CD14-positive monocyte (primary cell): ENCODE data around the gene CCBE1. TPM values are rescaled to one million over a fixed set of nuclear protein-coding genes. Genes with fewer than 3 reads are reported as not detected.

Source experiments
- DNase-seq, 3 donors: peaks; one replicate each; pipeline ENCODE4 v3.0.0-alpha.2; 2011 to 2022
- H2AFZ ChIP-seq: 2 replicates; pipeline ENCODE4 v1.6.0; 2012; ENCODE audit warnings: mild to moderate bottlenecking, low read depth, low read length, inconsistent platforms; ENCODE audit not compliant: insufficient read depth, poor library complexity, severe bottlenecking
- H3K27ac ChIP-seq, 2 donors: 1 replicate in 1 of 2; 2 replicates in 1 of 2; pipeline ENCODE4 v1.5.1; 2012 to 2013; ENCODE audit warnings: low read length in 2 of 2, control low read depth in 1 of 2, inconsistent platforms in 1 of 2, low read depth in 1 of 2, mild to moderate bottlenecking in 1 of 2
- H3K27me3 ChIP-seq, 2 donors: one replicate each; pipeline versions ENCODE4 v1.6.0 to v1.6.1; 2011 to 2013; ENCODE audit warnings: low read length in 2 of 2; ENCODE audit not compliant: control insufficient read depth in 2 of 2, insufficient read depth in 2 of 2
- H3K36me3 ChIP-seq, 2 donors: replicated peaks in 1 of 2; 1 replicate in 1 of 2; 2 replicates in 1 of 2; pipeline versions ENCODE4 v1.5.1 to v1.6.1; 2012 to 2013; ENCODE audit warnings: low read length in 2 of 2, control low read depth in 1 of 2, inconsistent platforms in 1 of 2, mild to moderate bottlenecking in 1 of 2; ENCODE audit not compliant: insufficient read depth in 2 of 2, control insufficient read depth in 1 of 2
- H3K4me1 ChIP-seq, 2 donors: 1 replicate in 1 of 2; 2 replicates in 1 of 2; pipeline versions ENCODE4 v1.5.1 to v1.6.1; 2012 to 2013; ENCODE audit warnings: low read length in 2 of 2, control low read depth in 1 of 2, inconsistent platforms in 1 of 2, mild to moderate bottlenecking in 1 of 2, moderate library complexity in 1 of 2; ENCODE audit not compliant: insufficient read depth in 2 of 2, control insufficient read depth in 1 of 2
- H3K4me2 ChIP-seq: replicated peaks from 2 replicates; pipeline ENCODE3; 2012; ENCODE audit warnings: low read length, moderate library complexity, mild to moderate bottlenecking; ENCODE audit not compliant: poor library complexity, severe bottlenecking; ENCODE audit errors: extremely low read depth
- H3K4me3 ChIP-seq, 3 experiments: fragments of 200-600 bp in 1 of 3; sonication (generic) in 1 of 3; replicated peaks in 1 of 3; 1 replicate in 2 of 3; 2 replicates in 1 of 3; pipeline ENCODE4 v1.5.1; 2011 to 2013; ENCODE audit warnings: low read length in 3 of 3, mild to moderate bottlenecking in 3 of 3, control low read depth in 2 of 3, low read depth in 2 of 3, inconsistent platforms in 1 of 3, moderate library complexity in 1 of 3
- H3K79me2 ChIP-seq: 2 replicates; pipeline ENCODE4 v1.6.0; 2012; ENCODE audit warnings: mild to moderate bottlenecking, control low read depth, inconsistent platforms, low read length, moderate library complexity; ENCODE audit not compliant: insufficient read depth
- H3K9ac ChIP-seq: 2 replicates; pipeline ENCODE4 v1.6.0; 2017; ENCODE audit warnings: low read length, mild to moderate bottlenecking; ENCODE audit not compliant: insufficient read depth, poor library complexity, severe bottlenecking
- H3K9me3 ChIP-seq, 2 donors: replicated peaks in 1 of 2; 1 replicate in 1 of 2; 2 replicates in 1 of 2; pipeline versions ENCODE4 v1.5.1 to v1.6.1; 2012 to 2013; ENCODE audit warnings: low read length in 2 of 2, control low read depth in 1 of 2; ENCODE audit not compliant: control insufficient read depth in 1 of 2, insufficient read depth in 1 of 2
- H4K20me1 ChIP-seq: 2 replicates; pipeline ENCODE4 v1.6.0; 2012; ENCODE audit warnings: mild to moderate bottlenecking, low read length, control low read depth, moderate library complexity; ENCODE audit not compliant: insufficient read depth
- H3K27ac Mint-ChIP-seq, 7 donors: one replicate each; pipeline ENCODE4 v1.8.0; 2020; ENCODE audit warnings: mild to moderate bottlenecking in 7 of 7, mixed read lengths in 7 of 7, moderate library complexity in 6 of 7, inconsistent platforms in 2 of 7
- H3K27me3 Mint-ChIP-seq, 3 donors: one replicate each; pipeline ENCODE4 v1.8.0; 2021 to 2022; ENCODE audit warnings: low read depth in 3 of 3, mild to moderate bottlenecking in 3 of 3, mixed read lengths in 3 of 3, moderate library complexity in 3 of 3, inconsistent platforms in 1 of 3
- H3K36me3 Mint-ChIP-seq, 2 donors: one replicate each; pipeline ENCODE4 v1.8.0; 2020; ENCODE audit warnings: mixed read lengths in 2 of 2, inconsistent platforms in 1 of 2, mild to moderate bottlenecking in 1 of 2
- H3K4me1 Mint-ChIP-seq: one replicate; pipeline ENCODE4 v1.8.0; 2020; ENCODE audit warnings: mild to moderate bottlenecking, mixed read lengths
- H3K4me3 Mint-ChIP-seq, 2 donors: one replicate each; pipeline ENCODE4 v1.8.0; 2020; ENCODE audit warnings: mild to moderate bottlenecking in 2 of 2, mixed read lengths in 2 of 2, moderate library complexity in 1 of 2
- H3K9me3 Mint-ChIP-seq, 7 donors: one replicate each; pipeline ENCODE4 v1.8.0; 2020 to 2022; ENCODE audit warnings: mixed read lengths in 7 of 7, mild to moderate bottlenecking in 6 of 7, moderate library complexity in 6 of 7, inconsistent platforms in 2 of 7
- CTCF ChIP-seq: fragments of 200-600 bp; IDR thresholded peaks from one replicate; pipeline ENCODE4 v1.8.0; 2022; ENCODE audit warnings: antibody characterized with exemption, mild to moderate bottlenecking
- WGBS: methylation state at CpG from one replicate; pipeline ENCODE4 v1.1.5; 2013; ENCODE audit warnings: missing lambda C conversion rate; ENCODE audit not compliant: insufficient coverage; 5-methylcytosine and 5-hydroxymethylcytosine counted together
- intact Hi-C, 2 donors: fragments of 100-400 bp; cut with micrococcal nuclease; formaldehyde crosslinking; loops; one replicate each; pipeline versions ENCODE4 v1.15.0 to v1.15.1; 2023
- polyA plus RNA-seq, 3 donors: library from polyadenylated mRNA; depleted of rRNA in 1 of 3; unstranded in 2 of 3; stranded (reverse) in 1 of 3; fragments of 300-500 nt in 2 of 3; fragments of >200 nt in 1 of 3; fragmentation: Illumina TruSeq in 2 of 3; gene quantifications; 1 replicate in 2 of 3; 2 replicates in 1 of 3; pipeline ENCODE4 v1.2.3, GENCODE V29; 2012 to 2021

Gene CCBE1
- polyA plus RNA-seq, 3 donors: not detected

GRCh38 chr18:59725142-59725541 is 27.9 kb upstream of the CCBE1 start:
- Mint-ChIP-seq H3K4me3 (no peak overlapping the region), H3K27me3 (peaks cover 1 to 7% (median 4%) of the 10 kb centered on the region in 3 donors), H3K27ac (no peak overlapping the region), H3K36me3 (no peaks in the 10 kb centered on the region), H3K9me3 (peaks cover 0 to 4% (median 2%) of the 10 kb centered on the region in 7 donors), H3K4me1 (no peaks in the 10 kb centered on the region)
- Histone ChIP-seq H3K9ac (no peak overlapping the region), H3K36me3 (no peaks in the 10 kb centered on the region), H2AFZ (no peak overlapping the region), H3K9me3 (no peaks in the 10 kb centered on the region), H3K27ac (no peak overlapping the region), H4K20me1 (no peaks in the 10 kb centered on the region), H3K4me1 (no peaks in the 10 kb centered on the region), H3K27me3 (no peaks in the 10 kb centered on the region), H3K4me3 (no peak overlapping the region), H3K79me2 (no peaks in the 10 kb centered on the region), H3K4me2 (no peak overlapping the region)
- TF ChIP-seq CTCF: no peak
- no peak for DNase-seq
- intact Hi-C loops: no loop called here

- H3K9me3 ChIP-seq: no peaks in the 10 kb centered on the region
- no peaks in the 10 kb centered on the region for H3K36me3 ChIP-seq
- no peak overlapping the region for H3K4me2 ChIP-seq
- no peak overlapping the region for H2AFZ ChIP-seq
- H3K27me3 Mint-ChIP-seq: peaks cover 0 to 7% (median 7%) of the 10 kb centered on the region in 3 donors
- no peaks in the 10 kb centered on the region for H3K36me3 Mint-ChIP-seq
- no peak for DNase-seq
- intact Hi-C loops: no loop called here
- WGBS: 80% methylated on average over 1 of the region's 2 CpGs
- no peaks in the 10 kb centered on the region for H3K27me3 ChIP-seq
- no peak overlapping the region for H3K27ac Mint-ChIP-seq
- TF ChIP-seq CTCF: no peak
- H3K4me3 ChIP-seq: no peak overlapping the region
- no peak overlapping the region for H3K4me3 Mint-ChIP-seq
- no peak overlapping the region for H3K27ac ChIP-seq
- no peaks in the 10 kb centered on the region for H4K20me1 ChIP-seq
- no peaks in the 10 kb centered on the region for H3K4me1 Mint-ChIP-seq
- no peak overlapping the region for H3K9ac ChIP-seq
- peaks cover 0 to 4% (median 2%) of the 10 kb centered on the region in 7 donors for H3K9me3 Mint-ChIP-seq
- H3K4me1 ChIP-seq: no peaks in the 10 kb centered on the region
- no peaks in the 10 kb centered on the region for H3K79me2 ChIP-seq
These were observed 26.9 kb upstream of the CCBE1 start for GRCh38 chr18:59724103-59724502.
